GM19455 (cell line): ENCODE results near the gene GALR3.

Experiments used
- ATAC-seq: cut with Tn5 transposase; IDR thresholded peaks from one replicate; pipeline ENCODE4 v1.9.1; 2021; ENCODE audit not compliant: unreplicated experiment

The GALR3 gene

GRCh38 chr22:37802310-37803194 lies 20.6 kb upstream of the GALR3 start:
- no peak for ATAC-seq

DNA sequence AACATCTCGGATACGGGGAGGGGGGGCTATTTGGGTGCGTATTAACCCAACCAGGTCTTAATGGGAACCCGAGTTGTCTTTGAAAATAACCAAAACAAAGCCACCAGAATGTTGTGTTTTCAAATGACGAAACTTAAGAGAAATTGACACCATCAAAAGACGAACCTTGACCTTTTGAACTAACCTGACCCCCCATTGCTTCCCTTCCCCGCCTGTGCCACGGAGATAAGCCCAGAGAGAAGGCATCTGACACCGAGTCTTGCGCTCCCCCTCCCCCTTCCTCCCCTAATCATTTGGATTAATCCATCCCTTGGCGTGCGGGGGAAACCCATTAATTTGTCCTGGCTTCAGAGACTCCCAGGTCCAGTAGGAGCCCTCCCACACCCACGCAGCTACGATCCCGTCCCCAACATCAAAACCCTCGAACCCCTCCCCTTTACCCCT lies 20.0 kb upstream of the GALR3 start:
- ATAC-seq: no peak

DNA sequence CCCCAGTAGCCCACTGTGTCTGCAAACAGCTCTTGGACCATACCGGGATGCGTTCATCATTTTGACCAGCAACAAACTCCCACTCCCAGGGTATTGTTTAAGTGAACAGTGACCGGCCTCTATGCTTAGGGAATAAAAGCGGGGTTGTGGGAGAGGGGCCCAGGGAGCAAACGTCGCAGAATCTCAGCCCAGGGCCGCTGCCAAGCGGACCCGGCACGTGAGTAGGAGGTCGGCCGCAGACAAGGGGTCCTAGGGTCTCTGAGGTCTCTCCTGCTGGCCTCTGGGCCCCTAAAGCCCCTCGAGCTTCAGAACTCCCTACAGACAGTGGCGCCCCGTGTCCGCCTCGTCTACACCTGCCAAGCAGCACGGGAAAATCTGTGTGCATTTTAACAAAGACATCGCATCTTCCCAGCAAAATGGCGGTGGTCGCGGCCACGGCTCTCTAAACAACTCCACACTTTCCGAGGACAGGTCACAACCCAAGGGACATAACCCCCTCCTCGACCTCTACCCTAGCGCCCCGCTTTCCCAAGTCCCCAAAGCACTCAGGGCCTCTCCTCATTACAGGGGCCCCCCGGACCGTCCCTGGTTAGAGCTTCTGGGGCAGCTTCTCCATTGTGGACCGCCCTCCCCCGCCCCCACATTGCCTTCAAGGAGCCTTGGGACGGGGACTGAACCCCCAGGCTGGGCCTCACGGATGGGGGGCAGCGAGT lies 19.4 kb upstream of the GALR3 start:
- ATAC-seq: no peak

GRCh38 chr22:37804352-37804880 lies 18.8 kb upstream of the GALR3 start:
- ATAC-seq: no peak

GRCh38 chr22:37804881-37805809 lies 18.0 kb upstream of the GALR3 start:
- no peak for ATAC-seq

GRCh38 chr22:37805810-37806277 lies 17.3 kb upstream of the GALR3 start:
- no peak for ATAC-seq

DNA sequence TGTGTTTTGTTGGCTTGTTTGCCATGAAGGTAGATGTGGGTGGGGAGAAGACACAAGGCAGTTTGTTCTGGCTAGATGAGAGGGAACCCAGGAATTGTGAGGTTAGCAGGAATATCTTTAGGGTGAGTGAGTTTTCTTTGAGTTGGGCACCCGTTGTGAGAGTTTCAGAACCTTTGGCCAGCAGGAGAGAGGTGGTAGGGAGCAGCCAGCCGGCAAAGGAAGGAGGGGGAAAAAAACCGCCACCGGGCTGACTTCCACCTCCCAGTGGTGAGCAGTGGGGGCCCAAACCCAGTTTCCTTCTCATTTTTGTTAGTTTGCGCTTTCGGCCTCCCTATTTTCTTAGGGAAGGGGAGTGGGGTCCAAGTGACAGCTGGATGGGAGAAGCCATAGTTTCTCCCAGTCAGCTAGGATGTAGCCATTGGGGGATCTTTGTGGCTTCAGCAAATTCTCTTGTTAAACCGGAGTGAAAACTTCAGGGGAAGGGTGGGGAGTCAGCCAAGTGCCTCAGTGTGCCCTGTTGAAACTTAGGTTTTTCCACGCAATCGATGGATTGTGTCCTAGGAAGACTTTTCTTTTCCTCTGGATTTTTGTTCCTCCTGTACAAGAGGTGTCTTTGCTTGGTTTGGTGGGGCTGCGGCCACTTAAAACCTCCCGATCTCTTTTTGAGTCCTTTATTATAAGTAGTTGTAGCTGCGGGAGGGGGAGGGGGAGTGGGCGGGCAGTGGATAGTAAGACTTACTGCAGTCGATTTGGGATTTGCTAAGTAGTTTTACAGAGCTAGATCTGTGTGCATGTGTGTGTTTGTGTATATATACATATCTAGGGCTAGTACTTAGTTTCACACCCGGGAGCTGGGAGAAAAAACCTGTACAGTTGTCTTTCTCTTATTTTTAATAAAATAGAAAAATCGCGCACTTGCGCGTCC lies 16.5 kb upstream of the GALR3 start:
- no peak for ATAC-seq

- peak; percentile 61 for ATAC-seq
These were observed 15.5 kb upstream of the GALR3 start, which contains the start of gene GCAT for GRCh38 chr22:37807410-37808293. Gene GCAT (plus strand): TSS chr22:37807934. CDS start chr22:37807968, 34 bp downstream.

DNA sequence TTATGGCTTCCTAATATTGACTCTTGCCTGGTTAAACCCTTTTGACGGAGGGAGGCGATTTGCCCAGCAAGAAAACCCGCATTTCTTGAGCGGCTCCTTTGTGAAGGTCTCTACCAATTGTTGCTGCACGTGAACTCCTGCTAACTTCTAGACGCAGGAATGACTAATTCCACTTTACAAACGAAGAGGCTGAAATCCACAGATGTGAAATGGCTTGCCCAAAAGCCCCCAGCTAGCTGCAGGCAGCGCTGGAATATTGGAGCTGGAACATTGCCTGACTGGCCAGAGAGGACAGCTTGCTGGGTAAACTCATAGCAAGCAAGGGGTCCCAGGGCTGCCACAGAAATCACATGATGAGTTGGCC lies 14.9 kb upstream of the GALR3 start:
- no peak for ATAC-seq

DNA sequence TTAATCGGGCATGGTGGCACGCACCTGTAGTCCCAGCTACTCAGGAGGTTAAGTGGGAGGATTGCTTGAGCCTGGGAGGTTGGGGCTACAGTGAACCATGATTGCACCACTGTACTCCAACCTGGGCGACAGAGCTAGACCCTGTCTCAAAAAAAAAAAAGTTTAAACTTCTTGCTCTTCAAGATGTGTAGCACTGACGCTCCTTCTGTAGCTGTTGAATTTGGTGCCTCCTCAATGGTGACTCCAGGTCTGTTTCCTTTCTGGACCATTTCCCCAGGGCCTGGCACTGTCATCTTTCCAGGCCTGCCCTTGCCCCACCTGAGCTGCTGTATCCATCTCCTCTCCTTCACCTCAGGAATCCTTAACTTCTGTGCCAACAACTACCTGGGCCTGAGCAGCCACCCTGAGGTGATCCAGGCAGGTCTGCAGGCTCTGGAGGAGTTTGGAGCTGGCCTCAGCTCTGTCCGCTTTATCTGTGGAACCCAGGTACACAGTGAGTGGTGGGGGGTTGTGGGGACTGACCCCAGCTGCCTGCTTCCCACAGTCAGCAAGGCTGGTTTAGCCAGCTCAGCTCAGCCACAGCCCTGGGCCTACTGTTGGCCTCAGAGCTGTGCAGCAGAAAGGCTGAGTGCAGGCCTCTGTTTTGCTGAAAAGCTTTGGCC lies 13.4 kb upstream of the GALR3 start:
- no peak for ATAC-seq

- no peak for ATAC-seq
These were observed 11.3 kb upstream of the GALR3 start for GRCh38 chr22:37811867-37812266.

DNA sequence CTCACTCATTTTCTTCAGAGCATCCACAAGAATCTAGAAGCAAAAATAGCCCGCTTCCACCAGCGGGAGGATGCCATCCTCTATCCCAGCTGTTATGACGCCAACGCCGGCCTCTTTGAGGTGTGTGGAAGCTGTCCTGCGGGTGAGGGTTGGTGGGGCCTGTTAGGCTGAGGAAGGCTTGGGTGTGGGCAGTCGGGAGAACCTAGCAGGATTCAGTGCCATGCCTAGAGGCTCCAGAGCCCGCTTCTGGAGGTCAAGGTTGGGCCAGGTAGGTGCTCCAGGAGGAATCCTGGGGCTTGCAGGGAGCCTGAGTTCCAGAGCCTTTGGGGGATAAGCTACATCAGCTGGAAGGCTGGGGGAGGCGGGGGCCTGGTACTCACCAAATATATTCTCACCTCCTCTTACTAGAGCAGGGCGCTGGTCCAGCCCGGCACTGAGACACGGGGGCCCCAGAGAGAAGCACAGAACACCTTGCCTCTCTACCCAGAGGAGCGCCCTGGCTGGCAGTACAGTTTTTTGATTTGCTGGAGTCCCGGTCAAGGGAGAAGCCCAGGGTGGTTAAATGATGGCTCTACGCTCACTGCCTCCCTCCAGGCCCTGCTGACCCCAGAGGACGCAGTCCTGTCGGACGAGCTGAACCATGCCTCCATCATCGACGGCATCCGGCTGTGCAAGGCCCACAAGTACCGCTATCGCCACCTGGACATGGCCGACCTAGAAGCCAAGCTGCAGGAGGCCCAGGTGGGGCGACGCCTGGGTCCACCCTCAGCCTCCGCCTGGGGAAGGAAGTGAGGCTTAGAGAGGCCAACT lies 10.1 kb upstream of the GALR3 start:
- ATAC-seq: no peak

- ATAC-seq: no peak
These were observed 7.6 kb upstream of the GALR3 start for GRCh38 chr22:37815593-37815992.

DNA sequence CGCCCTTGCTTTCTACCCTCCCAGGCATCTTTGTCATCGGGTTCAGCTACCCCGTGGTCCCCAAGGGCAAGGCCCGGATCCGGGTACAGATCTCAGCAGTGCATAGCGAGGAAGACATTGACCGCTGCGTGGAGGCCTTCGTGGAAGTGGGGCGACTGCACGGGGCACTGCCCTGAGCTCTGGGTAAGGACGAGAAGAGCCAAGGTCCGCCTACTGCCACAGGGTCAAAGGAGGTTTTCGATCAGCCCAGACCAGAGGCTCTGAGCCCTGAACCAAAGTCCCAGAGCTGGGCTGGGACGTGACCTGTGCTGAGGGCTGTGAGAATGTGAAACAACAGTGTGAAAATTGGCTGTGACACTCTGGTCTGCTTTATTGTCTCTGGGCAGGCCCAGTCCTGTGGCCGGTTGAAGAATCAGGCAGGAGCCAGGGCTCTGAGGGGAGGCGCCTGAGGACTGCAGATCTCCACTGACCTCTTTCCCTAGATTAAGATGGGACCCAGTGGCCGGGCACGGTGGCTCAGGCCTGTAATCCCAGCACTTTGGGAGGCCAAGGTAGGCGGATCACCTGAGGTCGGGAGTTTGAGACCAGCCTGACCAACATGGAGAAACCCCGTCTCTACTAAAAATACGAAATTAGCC lies 6.5 kb upstream of the GALR3 start:
- no peak for ATAC-seq

GRCh38 chr22:37817705-37818408 lies 5.3 kb upstream of the GALR3 start:
- ATAC-seq: no peak

- no peak for ATAC-seq
These were observed 4.6 kb upstream of the GALR3 start for GRCh38 chr22:37818409-37819104.
